K562 (cell line): ENCODE results near the gene TSSK2. TPM values are rescaled to one million over a fixed set of nuclear protein-coding genes. Genes with fewer than 3 reads are reported as not detected.

ENCODE experiments used
- ATAC-seq: fragments of 200-7000 bp; cut with Tn5 transposase; 3 replicates; pipeline ENCODE4 v1.9.1; 2020; ENCODE audit warnings: moderate library complexity
- BruUV-seq: library from RNA; stranded (reverse); fragments of 400-500 nt; replicated peaks from 2 replicates; lab custom pipeline; 2021; lab: Mats Ljungman, UMichigan
- CTCF ChIA-PET: fragments of 300-600 bp; formaldehyde crosslinking; extraction: SDS; loops from one replicate; lab custom pipeline; 2021; ENCODE audit warnings: low intra/inter-chr PET ratio; lab: Yijun Ruan, JAX
- POLR2A ChIA-PET: fragments of 300-600, 350-650 bp; sonication (Branson Sonifier 250); formaldehyde crosslinking; extraction: SDS; loops from one replicate; lab custom pipeline; 2021; ENCODE audit warnings: antibody characterized with exemption, inconsistent platforms; lab: Yijun Ruan, JAX
- DNase-seq, 4 experiments: peaks; one replicate each; pipeline versions ENCODE4 v3.0.0 to v3.0.0-alpha.2; 2011 to 2018; ENCODE audit warnings: low spot score in 3 of 4, mixed read lengths in 3 of 4; ENCODE audit errors: extremely low read depth in 1 of 4
- FAIRE-seq: peaks from 2 replicates; lab custom pipeline; 2011; peaks lifted over from hg19 to GRCh38; lab: Jason Lieb, UNC
- H2AFZ ChIP-seq: 2 replicates; pipeline ENCODE4 v1.6.0; 2011; ENCODE audit warnings: low read depth, low read length, control low read depth, inconsistent platforms
- H3K27ac ChIP-seq: fragments of 200-600 bp; 3 replicates; pipeline ENCODE4 v1.8.0; 2011; ENCODE audit warnings: low read depth, mild to moderate bottlenecking, control low read depth, inconsistent platforms, low read length, moderate library complexity, mixed read lengths; ENCODE audit errors: extremely low read depth
- H3K27me3 ChIP-seq, 2 experiments: fragments of 300-600 bp in 1 of 2; 2 replicates in 1 of 2; 3 replicates in 1 of 2; pipeline versions ENCODE4 v1.6.0 to v1.8.0; 2011; ENCODE audit warnings: inconsistent platforms in 2 of 2, low read length in 2 of 2, mild to moderate bottlenecking in 1 of 2, mixed read lengths in 1 of 2, moderate library complexity in 1 of 2; ENCODE audit not compliant: control insufficient read depth in 2 of 2, insufficient read depth in 2 of 2
- H3K36me3 ChIP-seq: fragments of 300-600 bp; 3 replicates; pipeline ENCODE4 v1.8.0; 2011; ENCODE audit warnings: mild to moderate bottlenecking, low read length, inconsistent platforms; ENCODE audit not compliant: control insufficient read depth, insufficient read depth
- H3K4me1 ChIP-seq, 2 experiments: fragments of 200-600 bp in 1 of 2; replicated peaks in 1 of 2; 2 replicates in 1 of 2; 3 replicates in 1 of 2; pipeline versions ENCODE4 v1.5.1 to v1.8.0; 2011; ENCODE audit warnings: inconsistent platforms in 2 of 2, low read length in 2 of 2, mild to moderate bottlenecking in 1 of 2, mixed read lengths in 1 of 2, moderate library complexity in 1 of 2; ENCODE audit not compliant: control insufficient read depth in 2 of 2, insufficient read depth in 2 of 2
- H3K4me2 ChIP-seq: 2 replicates; pipeline ENCODE4 v1.6.1; 2011; ENCODE audit warnings: low read length, control low read depth, inconsistent platforms, mixed read lengths; ENCODE audit not compliant: insufficient read depth
- H3K4me3 ChIP-seq: fragments of 200-600 bp; sonication (generic), shearing (Covaris generic); 2 replicates; pipeline ENCODE4 v1.5.1; 2016; ENCODE audit warnings: control low read depth, inconsistent platforms
- H3K79me2 ChIP-seq: fragments of 200-600 bp; 3 replicates; pipeline ENCODE4 v1.8.0; 2011; ENCODE audit warnings: low read length, inconsistent platforms; ENCODE audit not compliant: control insufficient read depth, insufficient read depth
- H3K9ac ChIP-seq, 2 experiments: 2 replicates each; pipeline versions ENCODE4 v1.6.0 to v1.6.1; 2011; ENCODE audit warnings: low read depth in 2 of 2, low read length in 2 of 2, control low read depth in 1 of 2, inconsistent platforms in 1 of 2, mild to moderate bottlenecking in 1 of 2, mixed read lengths in 1 of 2; ENCODE audit not compliant: insufficient read depth in 1 of 2
- H3K9me1 ChIP-seq: one replicate; pipeline ENCODE4 v1.6.0; 2011; ENCODE audit warnings: inconsistent platforms, mild to moderate bottlenecking, low read length, moderate library complexity; ENCODE audit not compliant: control insufficient read depth, insufficient read depth
- H3K9me3 ChIP-seq: replicated peaks from 2 replicates; pipeline ENCODE4 v1.5.1; 2011; ENCODE audit warnings: low read depth, low read length, inconsistent platforms; ENCODE audit not compliant: control insufficient read depth, insufficient read depth
- H4K20me1 ChIP-seq: replicated peaks from 2 replicates; pipeline ENCODE4 v1.6.1; 2011; ENCODE audit warnings: low read length, inconsistent platforms, mixed read lengths; ENCODE audit not compliant: control insufficient read depth, insufficient read depth
- JUNB ChIP-seq: fragments of 450-650 bp; formaldehyde crosslinking; conservative IDR thresholded peaks from 2 replicates; pipeline ENCODE4 v1.4.0; 2020; ENCODE audit warnings: mild to moderate bottlenecking
- KLF13 ChIP-seq: fragments of 450-650 bp; IDR thresholded peaks from 2 replicates; pipeline ENCODE4 v1.6.1; 2016; ENCODE audit warnings: missing genetic modification characterization, low read depth, mild to moderate bottlenecking, missing compliant biosample characterization, moderate library complexity, borderline replicate concordance
- PHF8 ChIP-seq: fragments of 200-600 bp; sonication (generic); IDR thresholded peaks from 2 replicates; pipeline ENCODE4 v1.6.1; 2012; ENCODE audit warnings: mixed run types, mild to moderate bottlenecking, inconsistent platforms, low read length, moderate library complexity, borderline replicate concordance
- POLR2G ChIP-seq: fragments of 200-400 bp; formaldehyde crosslinking; IDR thresholded peaks from 2 replicates; pipeline ENCODE4 v1.6.1; 2017; ENCODE audit warnings: low read depth, mild to moderate bottlenecking, antibody characterized with exemption, low read length, moderate library complexity
- RBFOX2 ChIP-seq: fragments of 200-400 bp; formaldehyde crosslinking; IDR thresholded peaks from 2 replicates; pipeline ENCODE4 v1.6.1; 2017; ENCODE audit warnings: low read depth, mild to moderate bottlenecking, low read length, moderate library complexity
- RBM34 ChIP-seq: fragments of 200-400 bp; formaldehyde crosslinking; IDR thresholded peaks from 2 replicates; pipeline ENCODE4 v1.6.1; 2018; ENCODE audit warnings: low read length, borderline replicate concordance; ENCODE audit not compliant: insufficient read depth
- SIX5 ChIP-seq, 2 experiments: IDR thresholded peaks; 2 replicates each; pipeline ENCODE4 v1.6.1; 2011; ENCODE audit warnings: low read length in 2 of 2, borderline replicate concordance in 1 of 2, low read depth in 1 of 2, mild to moderate bottlenecking in 1 of 2, moderate library complexity in 1 of 2; ENCODE audit not compliant: insufficient read depth in 1 of 2
- SMARCA5 ChIP-seq: fragments of 450-650 bp; IDR thresholded peaks from 2 replicates; pipeline ENCODE4 v1.6.1; 2016
- SNRNP70 ChIP-seq: fragments of 200-400 bp; formaldehyde crosslinking; optimal IDR thresholded peaks from 2 replicates; pipeline ENCODE3; 2017; ENCODE audit warnings: low read depth, low read length
- ZNF408 ChIP-seq: fragments of 250-450 bp; sonication (Bioruptor Pico); IDR thresholded peaks from 2 replicates; pipeline ENCODE4 v1.4.0; 2020; ENCODE audit warnings: low read depth, mild to moderate bottlenecking, moderate library complexity
- WGBS: fragments of 100-300 bp; shearing (Covaris generic); methylation state at CpG from one replicate; pipeline ENCODE4 v1.1.6; 2016; ENCODE audit warnings: low coverage, mixed read lengths; ENCODE audit not compliant: insufficient coverage; ENCODE audit errors: missing lambda C conversion rate; 5-methylcytosine and 5-hydroxymethylcytosine counted together
- in situ Hi-C: fragments of 300-500 bp; cut with MboI; formaldehyde crosslinking; loops from 4 replicates; pipeline ENCODE4 v1.15.0; 2018; ENCODE audit warnings: inconsistent platforms, mixed read lengths
- intact Hi-C: fragments of 100-400 bp; cut with micrococcal nuclease; formaldehyde crosslinking; loops from 2 replicates; pipeline ENCODE4 v1.14.2; 2022
- polyA plus RNA-seq, 8 experiments: library from polyadenylated mRNA; depleted of rRNA in 4 of 8; stranded (reverse) in 5 of 8; unstranded in 3 of 8; fragments of >200 nt; fragmentation: Nextera tagmentation in 2 of 8; fragmentation: Illumina TruSeq in 1 of 8; extraction: Ambion mirVana in 2 of 8; extraction: Trizol in 1 of 8; gene quantifications; 2 replicates each; pipeline versions ENCODE4 v1.2.1 to v1.2.3, GENCODE V29; 2011 to 2014; ENCODE audit warnings: inconsistent platforms in 1 of 8, missing spikeins in 1 of 8
- total RNA-seq, 7 experiments: library from RNA; depleted of rRNA in 6 of 7; stranded (reverse); fragments of >200 nt in 6 of 7; fragmentation: Illumina TruSeq in 2 of 7; extraction: Trizol in 2 of 7; gene quantifications; 2 replicates each; pipeline versions ENCODE4 v1.2.1 to v1.2.3, GENCODE V29; 2011 to 2021; ENCODE audit warnings: low replicate concordance in 1 of 7
- TF ChIP-seq, protein P1 (sequence below): sonication (generic); formaldehyde crosslinking; IDR thresholded peaks from 2 replicates; pipeline ENCODE4 v1.8.0; 2022; ENCODE audit warnings: mild to moderate bottlenecking, missing genetic modification reagents
- TF ChIP-seq, protein P2 (sequence below): fragments of 450-650 bp; IDR thresholded peaks from 2 replicates; pipeline ENCODE4 v1.6.1; 2017; ENCODE audit warnings: antibody characterized with exemption

Gene TSSK2
- total and polyA plus RNA-seq, 9 of the 15 experiments (the other 6 are each of a cell fraction or from before 2014, with no cell fraction given) = 0.04 TPM; not detected in 8

DNA sequence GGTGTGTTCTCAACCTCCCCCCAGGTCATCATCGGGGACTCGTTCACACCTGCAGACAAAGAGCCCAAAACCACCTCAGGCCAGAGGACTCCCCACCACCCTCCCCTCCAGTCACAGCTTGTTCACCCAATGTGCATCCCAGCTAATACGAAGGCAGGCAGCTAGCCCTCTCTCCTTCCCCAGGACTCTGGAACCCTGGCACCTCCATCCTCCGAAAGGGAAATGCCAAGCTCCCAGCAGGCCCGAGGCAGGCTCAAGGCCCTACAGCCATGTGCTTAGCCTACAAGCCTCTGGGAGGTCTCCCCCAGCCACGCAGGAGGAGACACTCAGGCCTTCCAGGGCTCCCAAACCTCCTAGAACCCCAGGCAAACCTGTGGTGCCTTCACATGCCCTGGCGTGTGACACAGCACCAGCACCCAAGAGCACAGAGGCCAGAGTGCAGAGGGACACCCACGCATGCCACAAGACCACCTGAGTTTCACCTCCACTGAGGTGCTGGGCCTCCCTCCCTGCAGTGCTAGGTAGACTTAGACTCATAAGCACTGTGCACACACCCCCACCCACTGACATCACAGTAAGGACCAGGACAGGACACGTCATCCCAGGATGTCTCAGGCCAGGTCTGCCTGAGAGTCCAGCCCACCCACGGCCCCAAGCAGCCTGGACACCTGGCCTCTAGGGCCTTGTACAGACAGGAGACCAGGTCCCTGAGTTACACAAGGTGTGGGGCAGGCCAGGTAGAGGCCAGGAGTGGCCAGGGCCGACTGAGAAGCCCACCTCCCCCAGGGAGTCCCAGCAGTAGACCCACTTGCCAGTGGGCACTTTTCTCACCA lies 6.5 kb downstream of the TSSK2 start:
- Histone ChIP-seq H3K79me2 (no peaks in the 10 kb centered on the region), H3K9me3 (no peaks in the 10 kb centered on the region), H2AFZ (no peak overlapping the region), H4K20me1 (peaks cover 7% of the 10 kb centered on the region; the same call in 1 of the 2 replicates), H3K9ac (peak overlapping the region in 1 of 2 experiments; percentile 43; a peak in 2 of 4 replicates), H3K4me3 (no peak overlapping the region), H3K4me1 (peaks cover 0 to 32% of the 10 kb centered on the region in 2 experiments; a peak in 1 of 5 replicates), H3K27me3 (no peaks in the 10 kb centered on the region), H3K9me1 (peaks cover 13% of the 10 kb centered on the region), H3K36me3 (peaks cover 95% of the 10 kb centered on the region), H3K27ac (no peak overlapping the region), H3K4me2 (no peak overlapping the region)
- ChIA-PET CTCF (no interaction called here), POLR2A (interaction anchor here (1.0 to 1.1 kb wide), 2 partner anchors 12 to 22 kb away, joined by 3 to 4 read pairs; no protein-coding TSS in a partner anchor)
- ATAC-seq (no peak), FAIRE-seq (no peak), DNase-seq (no peak)
- in situ Hi-C loops (no loop called here), intact Hi-C loops (loop anchor here (10.0 kb wide), 1 partner anchor 63 kb away; no protein-coding TSS in a partner anchor)
- WGBS = 85% methylated on average over 11 of the region's 11 CpGs
- no TSS peak for BruUV-seq
- peak; percentile 18; the same call in 1 of the 2 replicates for TF ChIP-seq PHF8
- no peak for TF ChIP-seq KLF13 (tag)
- TF ChIP-seq, protein P1, sequence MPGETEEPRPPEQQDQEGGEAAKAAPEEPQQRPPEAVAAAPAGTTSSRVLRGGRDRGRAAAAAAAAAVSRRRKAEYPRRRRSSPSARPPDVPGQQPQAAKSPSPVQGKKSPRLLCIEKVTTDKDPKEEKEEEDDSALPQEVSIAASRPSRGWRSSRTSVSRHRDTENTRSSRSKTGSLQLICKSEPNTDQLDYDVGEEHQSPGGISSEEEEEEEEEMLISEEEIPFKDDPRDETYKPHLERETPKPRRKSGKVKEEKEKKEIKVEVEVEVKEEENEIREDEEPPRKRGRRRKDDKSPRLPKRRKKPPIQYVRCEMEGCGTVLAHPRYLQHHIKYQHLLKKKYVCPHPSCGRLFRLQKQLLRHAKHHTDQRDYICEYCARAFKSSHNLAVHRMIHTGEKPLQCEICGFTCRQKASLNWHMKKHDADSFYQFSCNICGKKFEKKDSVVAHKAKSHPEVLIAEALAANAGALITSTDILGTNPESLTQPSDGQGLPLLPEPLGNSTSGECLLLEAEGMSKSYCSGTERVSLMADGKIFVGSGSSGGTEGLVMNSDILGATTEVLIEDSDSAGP = peak; percentile 75; the same call in 1 of the 2 replicates
- peak; percentile 35; the same call in 1 of the 2 replicates for TF ChIP-seq RBFOX2
- TF ChIP-seq POLR2G = peak; percentile 48; the same call in 1 of the 2 replicates
- TF ChIP-seq, protein P2, sequence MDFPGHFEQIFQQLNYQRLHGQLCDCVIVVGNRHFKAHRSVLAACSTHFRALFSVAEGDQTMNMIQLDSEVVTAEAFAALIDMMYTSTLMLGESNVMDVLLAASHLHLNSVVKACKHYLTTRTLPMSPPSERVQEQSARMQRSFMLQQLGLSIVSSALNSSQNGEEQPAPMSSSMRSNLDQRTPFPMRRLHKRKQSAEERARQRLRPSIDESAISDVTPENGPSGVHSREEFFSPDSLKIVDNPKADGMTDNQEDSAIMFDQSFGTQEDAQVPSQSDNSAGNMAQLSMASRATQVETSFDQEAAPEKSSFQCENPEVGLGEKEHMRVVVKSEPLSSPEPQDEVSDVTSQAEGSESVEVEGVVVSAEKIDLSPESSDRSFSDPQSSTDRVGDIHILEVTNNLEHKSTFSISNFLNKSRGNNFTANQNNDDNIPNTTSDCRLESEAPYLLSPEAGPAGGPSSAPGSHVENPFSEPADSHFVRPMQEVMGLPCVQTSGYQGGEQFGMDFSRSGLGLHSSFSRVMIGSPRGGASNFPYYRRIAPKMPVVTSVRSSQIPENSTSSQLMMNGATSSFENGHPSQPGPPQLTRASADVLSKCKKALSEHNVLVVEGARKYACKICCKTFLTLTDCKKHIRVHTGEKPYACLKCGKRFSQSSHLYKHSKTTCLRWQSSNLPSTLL = no peak
- peak; percentile 47; the same call in 1 of the 2 replicates for TF ChIP-seq ZNF408
- TF ChIP-seq SMARCA5 = no peak
- no peak for TF ChIP-seq SNRNP70
- 0 out of 2 replicates have a peak, but pooled peaks have one; percentile 28 for TF ChIP-seq JUNB (CRISPR knock-in tag)
- no peak for TF ChIP-seq SIX5 (IDR thresholded peaks at IDR 0.05; ENCODE audit: borderline replicate concordance in 1 of 2, insufficient read depth in 1 of 2, low read depth in 1 of 2, low read length in 2 of 2)
- no peak for TF ChIP-seq RBM34
